Endothelial cell of umbilical vein (primary cell): ENCODE data around the gene VEGFA. TPM values are rescaled to one million over a fixed set of nuclear protein-coding genes. Genes with fewer than 3 reads are reported as not detected.

ENCODE experiments used
- BruUV-seq: library from RNA; stranded (reverse); fragments of 400-500 nt; replicated peaks from 2 replicates; lab custom pipeline; 2021; lab: Mats Ljungman, UMichigan
- CTCF ChIA-PET: fragments of 300-600, 350-600 bp; sonication (Branson Sonifier 250); formaldehyde crosslinking; loops from one replicate; lab custom pipeline; 2021; ENCODE audit warnings: antibody characterized with exemption, inconsistent platforms; lab: Charles Lee
- POLR2A ChIA-PET: fragments of 300-600, 350-600 bp; sonication (Branson Sonifier 250); formaldehyde crosslinking; loops from one replicate; lab custom pipeline; 2021; ENCODE audit warnings: antibody characterized with exemption, inconsistent platforms; lab: Charles Lee
- DNase-seq: peaks from one replicate; pipeline ENCODE4 v3.0.0-alpha.2; 2011; ENCODE audit warnings: low read depth, low spot score
- FAIRE-seq: peaks from 2 replicates; lab custom pipeline; 2011; peaks lifted over from hg19 to GRCh38; lab: Jason Lieb, UNC
- H2AFZ ChIP-seq: 2 replicates; pipeline ENCODE4 v1.6.0; 2012; ENCODE audit warnings: low read depth, low read length, control low read depth, inconsistent platforms
- H3K27ac ChIP-seq: 2 replicates; pipeline ENCODE4 v1.5.1; 2011; ENCODE audit warnings: low read depth, mild to moderate bottlenecking, control low read depth, low read length, moderate library complexity; ENCODE audit not compliant: insufficient read depth
- H3K27me3 ChIP-seq, 2 experiments: 2 replicates each; pipeline versions ENCODE4 v1.6.0 to v1.6.1; 2011; ENCODE audit warnings: low read length in 2 of 2, mixed read lengths in 1 of 2; ENCODE audit not compliant: control insufficient read depth in 2 of 2, insufficient read depth in 2 of 2
- H3K36me3 ChIP-seq, 2 experiments: 2 replicates in 1 of 2; 3 replicates in 1 of 2; pipeline ENCODE4 v1.5.1; 2011; ENCODE audit warnings: low read length in 2 of 2, mild to moderate bottlenecking in 1 of 2, moderate library complexity in 1 of 2; ENCODE audit not compliant: control insufficient read depth in 2 of 2, insufficient read depth in 2 of 2; ENCODE audit errors: extremely low read depth in 1 of 2
- H3K4me1 ChIP-seq: 3 replicates; pipeline ENCODE4 v1.5.1; 2011; ENCODE audit warnings: mild to moderate bottlenecking, low read length; ENCODE audit not compliant: control insufficient read depth, insufficient read depth; ENCODE audit errors: extremely low read depth
- H3K4me2 ChIP-seq: 2 replicates; pipeline ENCODE4 v1.6.1; 2011; ENCODE audit warnings: low read length, control low read depth, mixed read lengths; ENCODE audit not compliant: insufficient read depth
- H3K4me3 ChIP-seq, 3 experiments: fragments of 200-600 bp in 1 of 3; sonication (generic), shearing (Covaris generic) in 1 of 3; replicated peaks in 1 of 3; 2 replicates each; pipeline ENCODE4 v1.5.1; 2011 to 2016; ENCODE audit warnings: control low read depth in 3 of 3, low read length in 3 of 3, mild to moderate bottlenecking in 2 of 3, inconsistent platforms in 1 of 3, low read depth in 1 of 3, moderate library complexity in 1 of 3; ENCODE audit not compliant: insufficient read depth in 1 of 3
- H3K79me2 ChIP-seq: 2 replicates; pipeline ENCODE4 v1.6.0; 2012; ENCODE audit warnings: low read length, inconsistent platforms; ENCODE audit not compliant: control insufficient read depth, insufficient read depth
- H3K9ac ChIP-seq: replicated peaks from 2 replicates; pipeline ENCODE3; 2011; ENCODE audit warnings: low read length, control low read depth; ENCODE audit not compliant: insufficient read depth; ENCODE audit errors: extremely low read depth
- H3K9me1 ChIP-seq: replicated peaks from 3 replicates; pipeline ENCODE4 v1.6.0; 2011; ENCODE audit warnings: mild to moderate bottlenecking, low read length; ENCODE audit not compliant: control insufficient read depth, insufficient read depth; ENCODE audit errors: extremely low read depth
- H3K9me3 ChIP-seq: replicated peaks from 2 replicates; pipeline ENCODE4 v1.5.1; 2012; ENCODE audit warnings: low read length, inconsistent platforms; ENCODE audit not compliant: control insufficient read depth, insufficient read depth
- H4K20me1 ChIP-seq: replicated peaks from 2 replicates; pipeline ENCODE3; 2011; ENCODE audit warnings: mild to moderate bottlenecking, low read length; ENCODE audit not compliant: control insufficient read depth, insufficient read depth; ENCODE audit errors: extremely low read depth
- MYC ChIP-seq: IDR thresholded peaks from one replicate; pipeline ENCODE4 v1.6.1; 2011; ENCODE audit warnings: mild to moderate bottlenecking, low read depth, low read length
- dilution Hi-C: fragments of 300-500 bp; cut with MboI; formaldehyde crosslinking; loops from one replicate; pipeline ENCODE4 v1.15.0; 2019; ENCODE audit warnings: low sequenced_read_pairs; ENCODE audit not compliant: extremely low pct_ligation_motif_present
- intact Hi-C: fragments of 100-400 bp; cut with micrococcal nuclease; formaldehyde crosslinking; loops from one replicate; pipeline ENCODE4 v1.10.0; 2022
- polyA plus RNA-seq, 4 experiments: library from polyadenylated mRNA; depleted of rRNA in 3 of 4; stranded (reverse) in 3 of 4; unstranded in 1 of 4; fragments of >200 nt; gene quantifications; 2 replicates each; pipeline versions ENCODE4 v1.2.1 to v1.2.3, GENCODE V29; 2011 to 2012; ENCODE audit warnings: missing spikeins in 1 of 4
- total RNA-seq: library from RNA; stranded (reverse); gene quantifications from 2 replicates; pipeline ENCODE4 v1.2.3, GENCODE V29; 2021
- TF ChIP-seq, protein P1 (sequence below), 2 donors: IDR thresholded peaks; 1 replicate in 1 of 2; 2 replicates in 1 of 2; pipeline ENCODE4 v1.5.1; 2011; ENCODE audit warnings: low read length in 2 of 2, mild to moderate bottlenecking in 2 of 2, moderate library complexity in 2 of 2, control low read depth in 1 of 2, inconsistent platforms in 1 of 2, low read depth in 1 of 2; ENCODE audit not compliant: insufficient read depth in 1 of 2; ENCODE audit errors: extremely low read depth in 1 of 2
- TF ChIP-seq, protein P2 (sequence below): IDR thresholded peaks from 2 replicates; pipeline ENCODE4 v1.6.1; 2011; ENCODE audit not compliant: insufficient read depth, insufficient read length

VEGFA gene
- total and polyA plus RNA-seq, 2 donors (not counting 3 experiments of a cell fraction or from before 2014, with no cell fraction given): 18.1 to 19.9 TPM

DNA sequence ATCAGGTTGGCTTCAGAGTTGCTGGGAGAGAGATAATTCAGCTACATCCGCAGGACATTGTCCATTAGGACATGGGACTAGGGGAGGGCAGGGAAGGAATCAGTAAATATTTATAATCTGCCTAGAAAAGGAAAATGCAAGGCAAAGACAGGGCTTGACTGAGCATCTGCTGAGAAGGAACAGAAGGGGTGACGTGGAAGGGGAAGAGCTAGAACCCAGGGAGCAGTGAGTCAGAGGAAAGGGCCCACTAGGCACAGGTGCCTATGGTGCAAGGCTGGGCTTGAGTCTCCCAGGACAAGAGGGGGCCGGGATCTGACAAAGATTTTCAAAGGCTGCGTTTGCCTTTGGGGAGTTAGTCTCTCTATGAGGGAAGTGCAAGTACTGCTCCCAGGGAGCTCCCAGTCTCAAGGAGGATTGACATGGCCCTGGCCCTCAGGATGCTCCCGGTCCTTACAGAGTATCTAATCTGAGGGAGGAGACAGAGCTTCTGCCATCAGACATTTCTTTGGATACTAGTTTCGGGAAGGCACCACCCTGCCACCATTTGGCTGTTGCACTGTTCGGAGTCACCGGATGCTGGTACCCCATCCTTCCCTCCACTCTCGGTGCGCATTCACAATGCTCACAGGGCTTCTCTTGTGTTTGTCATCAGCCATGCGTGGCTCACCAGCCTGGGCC lies 21.9 kb downstream of the VEGFA start:
- intact Hi-C loops (no loop called here), dilution Hi-C loops (no loop called here)
- H3K36me3 ChIP-seq: no peaks in the 10 kb centered on the region
- no peak overlapping the region for H2AFZ ChIP-seq
- no peak overlapping the region for H3K4me2 ChIP-seq
- DNase-seq (no peak), FAIRE-seq (no peak)
- no peaks in the 10 kb centered on the region for H3K79me2 ChIP-seq
- H3K9me1 ChIP-seq: no peaks in the 10 kb centered on the region
- POLR2A ChIA-PET: no interaction called here
- no TSS peak for BruUV-seq
- no peaks in the 10 kb centered on the region for H3K9me3 ChIP-seq
- no peaks in the 10 kb centered on the region for H4K20me1 ChIP-seq
- H3K27me3 ChIP-seq: peaks cover 0 to 1% of the 10 kb centered on the region in 2 experiments
- H3K27ac ChIP-seq: no peak overlapping the region
- TF ChIP-seq MYC: no peak
- TF ChIP-seq, protein P1, sequence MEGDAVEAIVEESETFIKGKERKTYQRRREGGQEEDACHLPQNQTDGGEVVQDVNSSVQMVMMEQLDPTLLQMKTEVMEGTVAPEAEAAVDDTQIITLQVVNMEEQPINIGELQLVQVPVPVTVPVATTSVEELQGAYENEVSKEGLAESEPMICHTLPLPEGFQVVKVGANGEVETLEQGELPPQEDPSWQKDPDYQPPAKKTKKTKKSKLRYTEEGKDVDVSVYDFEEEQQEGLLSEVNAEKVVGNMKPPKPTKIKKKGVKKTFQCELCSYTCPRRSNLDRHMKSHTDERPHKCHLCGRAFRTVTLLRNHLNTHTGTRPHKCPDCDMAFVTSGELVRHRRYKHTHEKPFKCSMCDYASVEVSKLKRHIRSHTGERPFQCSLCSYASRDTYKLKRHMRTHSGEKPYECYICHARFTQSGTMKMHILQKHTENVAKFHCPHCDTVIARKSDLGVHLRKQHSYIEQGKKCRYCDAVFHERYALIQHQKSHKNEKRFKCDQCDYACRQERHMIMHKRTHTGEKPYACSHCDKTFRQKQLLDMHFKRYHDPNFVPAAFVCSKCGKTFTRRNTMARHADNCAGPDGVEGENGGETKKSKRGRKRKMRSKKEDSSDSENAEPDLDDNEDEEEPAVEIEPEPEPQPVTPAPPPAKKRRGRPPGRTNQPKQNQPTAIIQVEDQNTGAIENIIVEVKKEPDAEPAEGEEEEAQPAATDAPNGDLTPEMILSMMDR (IDR thresholded peaks at IDR 0.05; ENCODE audit: extremely low read depth in 1 of 2, insufficient read depth in 1 of 2, low read depth in 1 of 2, low read length in 2 of 2): no peak
- TF ChIP-seq, protein P2, sequence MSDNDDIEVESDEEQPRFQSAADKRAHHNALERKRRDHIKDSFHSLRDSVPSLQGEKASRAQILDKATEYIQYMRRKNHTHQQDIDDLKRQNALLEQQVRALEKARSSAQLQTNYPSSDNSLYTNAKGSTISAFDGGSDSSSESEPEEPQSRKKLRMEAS: no peak
- no peak overlapping the region for H3K9ac ChIP-seq
- CTCF ChIA-PET: interaction anchor here (0.9 kb wide), 1 partner anchor 9 kb away, joined by 3 read pairs; no protein-coding TSS in a partner anchor
- H3K4me1 ChIP-seq: no peaks in the 10 kb centered on the region
- no peak overlapping the region for H3K4me3 ChIP-seq
